Measurements from ENCODE around the gene ZNF512B. TPM values are rescaled to one million over a fixed set of nuclear protein-coding genes. Genes with fewer than 3 reads are reported as not detected.

Gene ZNF512B
- total RNA-seq (2013): 1.8 TPM
- polyA plus RNA-seq (1 to 10 TPM in 1 of 3 donors, under 1 TPM in 1, not detected in 1; 0.10 to 2.6 TPM), polyA minus RNA-seq (1.4 and 2.0 TPM in 2 replicates), total RNA-seq (1.2 to 7.7 (median 4.2) reads per million in 11 experiments)

GRCh38 chr20:63969838-63970713, at the start of gene ZNF512B:
Gene ZNF512B, minus strand, starts transcription at chr20:63969930. Its CDS starts 1,980 bp downstream, at chr20:63967950.
- peak in 1 of 3 donors; percentile 46 for DNase-seq
- 8% methylated on average over 32 of the region's 73 CpGs for WGBS (ENCODE audit: insufficient coverage)
- peaks cover 14 to 26% of the 10 kb centered on the region in 2 donors for H3K4me1 ChIP-seq (ENCODE audit: control insufficient read depth in 1 of 2, insufficient read depth in 2 of 2, low read length in 2 of 2)

More at GRCh38 chr20:63969838-63970713, at the start of gene ZNF512B:
- no peaks in the 10 kb centered on the region for H4K20me1 ChIP-seq (ENCODE audit: insufficient read depth, low read length)
- Mint-ChIP-seq H3K36me3 (peaks cover 6 to 13% of the 10 kb centered on the region in 2 donors), H3K27ac (peak within 1 kb of the TSS in 3 of 7 donors; percentile 30 to 68 (median 57)), H3K4me1 (peaks cover 20% of the 10 kb centered on the region), H3K27me3 (ENCODE audit: low read depth in 3 of 3) (peaks cover 18 to 30% (median 19%) of the 10 kb centered on the region in 3 donors), H3K4me3 (peak within 1 kb of the TSS; percentile 80 to 90), H3K9me3 (peaks cover 0 to 32% (median 11%) of the 10 kb centered on the region in 7 donors)
- H3K9me3 ChIP-seq (replicated peaks in 1 of 2; ENCODE audit: control insufficient read depth in 1 of 2, insufficient read depth in 1 of 2, low read length in 2 of 2): peaks cover 0 to 13% of the 10 kb centered on the region in 2 donors
- no peaks in the 10 kb centered on the region for H3K79me2 ChIP-seq (ENCODE audit: insufficient read depth, low read length)
- H2AFZ ChIP-seq (ENCODE audit: insufficient read depth, low read depth, low read length, poor library complexity, severe bottlenecking): peak within 1 kb of the TSS; percentile 79
- peak within 1 kb of the TSS; percentile 73 for H3K4me2 ChIP-seq (replicated peaks; ENCODE audit: extremely low read depth, low read length, poor library complexity, severe bottlenecking)
- H3K36me3 ChIP-seq (replicated peaks in 1 of 2; ENCODE audit: control insufficient read depth in 1 of 2, insufficient read depth in 2 of 2, low read length in 2 of 2): peaks cover 0 to 6% of the 10 kb centered on the region in 2 donors
- peak within 1 kb of the TSS; percentile 64 for H3K9ac ChIP-seq (ENCODE audit: insufficient read depth, low read length, poor library complexity, severe bottlenecking)
- H3K4me3 ChIP-seq (replicated peaks in 1 of 3; ENCODE audit: low read depth in 2 of 3, low read length in 3 of 3): peak within 1 kb of the TSS; percentile 18 to 67 (median 28)
- intact Hi-C loops (cut with micrococcal nuclease): loop anchor here (2.0 to 5.0 kb wide), 5 partner anchors 63 to 533 kb away; partner anchors contain the start of gene PTK6 (in 1 of the 2)
- H3K27ac ChIP-seq (ENCODE audit: low read depth in 1 of 2, low read length in 2 of 2): no peak within 1 kb of the TSS
- no peak for TF ChIP-seq CTCF (IDR thresholded peaks at IDR 0.05)
- H3K27me3 ChIP-seq (ENCODE audit: control insufficient read depth in 2 of 2, insufficient read depth in 2 of 2, low read length in 2 of 2): peaks cover 0 to 18% of the 10 kb centered on the region in 2 donors
